Measurements from ENCODE around the gene ATXN10. TPM values are rescaled to one million over a fixed set of nuclear protein-coding genes. Genes with fewer than 3 reads are reported as not detected.

The ATXN10 gene
- total RNA-seq, 4 donors from 2014 or later = 28.4 to 184 (median 66.3) TPM

- no peaks in the 10 kb centered on the region for H3K9me3 ChIP-seq
- H3K4me3 ChIP-seq = peak overlapping the region; percentile 68 to 93 (median 86)
- no peaks in the 10 kb centered on the region for H3K27me3 ChIP-seq
- H3K36me3 ChIP-seq = no peaks in the 10 kb centered on the region
- H3K27ac ChIP-seq = peak overlapping the region in 3 of 4 donors; percentile 72 to 80 (median 77)
- H3K4me1 ChIP-seq = peaks cover 4 to 17% (median 7%) of the 10 kb centered on the region in 4 donors
- no peak for DNase-seq
- no peak for TF ChIP-seq CTCF (IDR thresholded peaks at IDR 0.05)
- no peak for TF ChIP-seq POLR2A (IDR thresholded peaks at IDR 0.05)
Observed at GRCh38 chr22:45672564-45673481, 1.2 kb downstream of the ATXN10 start.

- H3K4me3 ChIP-seq = no peak overlapping the region
- H3K4me1 ChIP-seq = peaks cover 4 to 17% (median 7%) of the 10 kb centered on the region in 4 donors
- H3K36me3 ChIP-seq = no peaks in the 10 kb centered on the region
- TF ChIP-seq POLR2A (IDR thresholded peaks at IDR 0.05) = no peak
- no peak for TF ChIP-seq CTCF (IDR thresholded peaks at IDR 0.05)
- H3K27ac ChIP-seq = no peak overlapping the region
- DNase-seq = no peak
- no peaks in the 10 kb centered on the region for H3K9me3 ChIP-seq
- H3K27me3 ChIP-seq = no peaks in the 10 kb centered on the region
Observed at GRCh38 chr22:45673482-45674175, 2.0 kb downstream of the ATXN10 start.

GRCh38 chr22:45676024-45676423 lies 4.4 kb downstream of the ATXN10 start:
- TF ChIP-seq CTCF (IDR thresholded peaks at IDR 0.05) (no peak), POLR2A (IDR thresholded peaks at IDR 0.05) (no peak)
- H3K36me3 ChIP-seq = no peaks in the 10 kb centered on the region
- H3K27me3 ChIP-seq = no peaks in the 10 kb centered on the region
- H3K9me3 ChIP-seq = no peaks in the 10 kb centered on the region
- peaks cover 3 to 15% (median 7%) of the 10 kb centered on the region in 4 donors for H3K4me1 ChIP-seq
- H3K4me3 ChIP-seq = no peak overlapping the region
- no peak overlapping the region for H3K27ac ChIP-seq
- DNase-seq = no peak

GRCh38 chr22:45677063-45677462 lies 5.4 kb downstream of the ATXN10 start:
- no peak overlapping the region for H3K27ac ChIP-seq
- no peaks in the 10 kb centered on the region for H3K36me3 ChIP-seq
- peaks cover 0 to 12% (median 7%) of the 10 kb centered on the region in 4 donors for H3K4me1 ChIP-seq
- no peak overlapping the region for H3K4me3 ChIP-seq
- TF ChIP-seq POLR2A (IDR thresholded peaks at IDR 0.05) = no peak
- TF ChIP-seq CTCF (IDR thresholded peaks at IDR 0.05) = no peak
- no peaks in the 10 kb centered on the region for H3K27me3 ChIP-seq
- no peaks in the 10 kb centered on the region for H3K9me3 ChIP-seq
- no peak for DNase-seq

- TF ChIP-seq CTCF (IDR thresholded peaks at IDR 0.05) (no peak), POLR2A (IDR thresholded peaks at IDR 0.05) (no peak)
- Histone ChIP-seq H3K9me3 (no peaks in the 10 kb centered on the region), H3K36me3 (no peaks in the 10 kb centered on the region), H3K4me1 (peaks cover 0 to 11% (median 0%) of the 10 kb centered on the region in 4 donors), H3K27me3 (no peaks in the 10 kb centered on the region), H3K4me3 (no peak overlapping the region), H3K27ac (no peak overlapping the region)
- no peak for DNase-seq
Observed at GRCh38 chr22:45678961-45679912, 7.6 kb downstream of the ATXN10 start.
